ENCODE data around the gene CEP85L.

The CEP85L gene

DNA sequence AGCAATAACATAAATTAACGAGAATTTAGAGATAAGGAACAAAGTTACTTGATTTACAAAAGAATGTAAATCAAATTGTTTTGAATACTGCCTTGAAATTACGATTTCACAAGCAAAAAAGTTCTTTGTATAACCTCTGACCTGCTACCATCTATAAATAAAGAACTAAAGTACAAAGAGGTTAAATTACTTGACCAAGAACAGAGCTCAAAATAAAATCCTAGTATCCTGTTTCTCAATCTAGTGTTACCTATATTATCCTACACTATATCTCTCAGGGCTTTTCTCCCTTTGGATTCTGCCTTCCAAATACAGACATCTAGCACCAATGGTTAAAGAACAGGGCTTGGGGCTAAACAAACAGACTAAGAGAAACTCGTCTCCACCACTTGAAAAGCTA, 59.5 kb downstream of the CEP85L start:
- Histone ChIP-seq H3K4me2 (no peak overlapping the region), H3K4me3 (IDR thresholded peaks at IDR 0.05; ENCODE audit: insufficient read depth, low read depth, low read length) (no peak overlapping the region), H3K36me3 (ENCODE audit: insufficient read depth) (no peaks in the 10 kb centered on the region), H3K27me3 (ENCODE audit: insufficient read depth, low read depth) (no peaks in the 10 kb centered on the region), H2AFZ (ENCODE audit: low read depth) (no peak overlapping the region), H3K9ac (no peak overlapping the region), H3K4me1 (ENCODE audit: low read depth, poor library complexity, severe bottlenecking) (no peaks in the 10 kb centered on the region), H3K79me2 (ENCODE audit: insufficient read depth, low read depth) (no peaks in the 10 kb centered on the region), H4K20me1 (ENCODE audit: insufficient read depth) (no peaks in the 10 kb centered on the region), H3K27ac (no peak overlapping the region)
- TF ChIP-seq, protein P1, sequence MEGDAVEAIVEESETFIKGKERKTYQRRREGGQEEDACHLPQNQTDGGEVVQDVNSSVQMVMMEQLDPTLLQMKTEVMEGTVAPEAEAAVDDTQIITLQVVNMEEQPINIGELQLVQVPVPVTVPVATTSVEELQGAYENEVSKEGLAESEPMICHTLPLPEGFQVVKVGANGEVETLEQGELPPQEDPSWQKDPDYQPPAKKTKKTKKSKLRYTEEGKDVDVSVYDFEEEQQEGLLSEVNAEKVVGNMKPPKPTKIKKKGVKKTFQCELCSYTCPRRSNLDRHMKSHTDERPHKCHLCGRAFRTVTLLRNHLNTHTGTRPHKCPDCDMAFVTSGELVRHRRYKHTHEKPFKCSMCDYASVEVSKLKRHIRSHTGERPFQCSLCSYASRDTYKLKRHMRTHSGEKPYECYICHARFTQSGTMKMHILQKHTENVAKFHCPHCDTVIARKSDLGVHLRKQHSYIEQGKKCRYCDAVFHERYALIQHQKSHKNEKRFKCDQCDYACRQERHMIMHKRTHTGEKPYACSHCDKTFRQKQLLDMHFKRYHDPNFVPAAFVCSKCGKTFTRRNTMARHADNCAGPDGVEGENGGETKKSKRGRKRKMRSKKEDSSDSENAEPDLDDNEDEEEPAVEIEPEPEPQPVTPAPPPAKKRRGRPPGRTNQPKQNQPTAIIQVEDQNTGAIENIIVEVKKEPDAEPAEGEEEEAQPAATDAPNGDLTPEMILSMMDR (conservative IDR thresholded peaks at IDR 0.05; ENCODE audit: low read depth, low read length): no peak

DNA sequence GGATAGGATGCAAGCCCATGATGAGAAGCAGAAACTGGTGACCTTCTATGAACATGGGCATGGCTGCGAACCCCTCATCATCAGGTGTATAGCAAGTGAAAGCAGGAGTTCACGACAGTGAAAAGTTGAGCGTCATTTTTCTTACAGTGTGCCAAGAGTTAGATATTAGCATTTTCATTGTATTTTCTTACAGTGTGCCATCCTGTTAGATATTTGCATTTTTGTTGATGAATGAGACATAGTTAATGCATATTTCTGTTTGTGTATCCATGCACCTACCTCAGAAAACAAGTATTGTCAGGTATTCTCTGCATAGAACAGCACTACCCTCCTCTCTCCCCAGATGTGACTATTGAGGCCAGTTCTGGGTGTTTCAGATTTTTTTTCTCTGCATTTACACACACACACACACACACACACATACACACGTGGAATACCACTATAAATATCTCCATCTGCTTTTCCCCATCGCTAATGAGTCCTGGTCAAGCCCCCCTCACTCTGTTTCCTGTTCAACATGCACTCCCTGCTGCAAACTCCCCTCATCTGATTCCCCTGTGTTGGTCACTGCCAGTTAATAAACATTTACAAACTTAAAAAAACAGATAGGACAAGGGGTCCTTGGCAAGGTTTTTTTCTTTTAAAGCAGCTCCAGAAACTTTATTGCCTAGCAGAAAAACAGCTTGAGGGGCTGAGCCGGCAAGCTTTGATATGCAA, 61.6 kb downstream of the CEP85L start:
- Histone ChIP-seq H3K4me3 (IDR thresholded peaks at IDR 0.05; ENCODE audit: insufficient read depth, low read depth, low read length) (no peak overlapping the region), H2AFZ (ENCODE audit: low read depth) (no peak overlapping the region), H3K27ac (no peak overlapping the region), H3K27me3 (ENCODE audit: insufficient read depth, low read depth) (no peaks in the 10 kb centered on the region), H3K4me2 (no peak overlapping the region), H3K79me2 (ENCODE audit: insufficient read depth, low read depth) (no peaks in the 10 kb centered on the region), H3K36me3 (ENCODE audit: insufficient read depth) (no peaks in the 10 kb centered on the region), H4K20me1 (ENCODE audit: insufficient read depth) (no peaks in the 10 kb centered on the region), H3K4me1 (ENCODE audit: low read depth, poor library complexity, severe bottlenecking) (no peaks in the 10 kb centered on the region), H3K9ac (no peak overlapping the region)
- TF ChIP-seq, protein P1 (conservative IDR thresholded peaks at IDR 0.05; ENCODE audit: low read depth, low read length): no peak

DNA sequence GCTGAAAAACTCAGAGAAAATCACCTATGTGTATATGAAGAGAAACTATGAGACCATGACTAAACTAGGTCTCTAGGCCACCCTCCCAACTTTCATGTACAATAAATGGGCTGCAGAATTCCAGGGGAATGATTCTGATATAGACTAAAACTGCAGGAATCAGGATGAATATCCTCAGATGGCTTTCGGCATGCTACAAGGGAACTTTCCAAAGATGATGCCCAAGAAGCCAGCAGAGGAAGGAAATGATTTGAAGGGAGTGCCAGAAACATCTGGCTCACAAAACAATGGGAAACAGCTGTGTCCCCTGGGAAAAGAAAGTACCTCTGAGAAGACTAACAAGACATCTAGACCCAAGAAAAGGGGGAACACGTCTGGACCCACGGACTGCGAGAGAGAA, 62.2 kb downstream of the CEP85L start:
- no peaks in the 10 kb centered on the region for H3K79me2 ChIP-seq (ENCODE audit: insufficient read depth, low read depth)

DNA sequence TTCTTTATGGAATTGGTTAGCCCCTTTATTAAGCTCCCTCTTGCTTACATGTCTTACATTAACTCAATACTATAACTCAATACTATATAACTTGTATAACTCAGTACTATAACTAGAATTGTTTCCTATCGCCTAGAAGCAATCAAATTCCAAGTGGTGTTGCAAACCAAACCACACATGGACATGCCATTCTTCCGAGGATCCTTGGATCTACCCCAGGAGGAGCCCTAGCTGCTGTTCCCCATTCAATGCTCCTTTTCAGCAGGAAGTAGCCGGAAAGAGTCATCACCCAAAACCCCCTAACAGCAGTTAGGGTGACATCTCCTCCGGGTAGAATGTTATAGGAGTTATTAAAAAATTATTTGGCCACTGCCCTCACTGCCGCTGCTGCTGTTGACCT, 62.8 kb downstream of the CEP85L start:
- H3K36me3 ChIP-seq (ENCODE audit: insufficient read depth): no peaks in the 10 kb centered on the region
- H3K9ac ChIP-seq: no peak overlapping the region
- no peaks in the 10 kb centered on the region for H4K20me1 ChIP-seq (ENCODE audit: insufficient read depth)
- TF ChIP-seq, protein P1 (conservative IDR thresholded peaks at IDR 0.05; ENCODE audit: low read depth, low read length): no peak
- H3K27ac ChIP-seq: no peak overlapping the region
- no peaks in the 10 kb centered on the region for H3K79me2 ChIP-seq (ENCODE audit: insufficient read depth, low read depth)
- H3K4me2 ChIP-seq: no peak overlapping the region
- H3K27me3 ChIP-seq (ENCODE audit: insufficient read depth, low read depth): no peaks in the 10 kb centered on the region
- H3K4me1 ChIP-seq (ENCODE audit: low read depth, poor library complexity, severe bottlenecking): no peaks in the 10 kb centered on the region
- no peak overlapping the region for H2AFZ ChIP-seq (ENCODE audit: low read depth)
- no peak overlapping the region for H3K4me3 ChIP-seq (IDR thresholded peaks at IDR 0.05; ENCODE audit: insufficient read depth, low read depth, low read length)

More for the DNA sequence above, 62.2 kb downstream of the CEP85L start:
- Histone ChIP-seq H3K36me3 (ENCODE audit: insufficient read depth) (no peaks in the 10 kb centered on the region), H3K4me1 (ENCODE audit: low read depth, poor library complexity, severe bottlenecking) (no peaks in the 10 kb centered on the region), H3K9ac (no peak overlapping the region), H2AFZ (ENCODE audit: low read depth) (no peak overlapping the region), H4K20me1 (ENCODE audit: insufficient read depth) (no peaks in the 10 kb centered on the region), H3K27me3 (ENCODE audit: insufficient read depth, low read depth) (no peaks in the 10 kb centered on the region), H3K4me3 (IDR thresholded peaks at IDR 0.05; ENCODE audit: insufficient read depth, low read depth, low read length) (no peak overlapping the region), H3K4me2 (no peak overlapping the region), H3K27ac (no peak overlapping the region)
- TF ChIP-seq, protein P1 (conservative IDR thresholded peaks at IDR 0.05; ENCODE audit: low read depth, low read length): no peak

Data from KMS-11 (cell line).